Right renal cortex interstitium (tissue), 3 donors: Measurements from ENCODE around the gene ABHD16A. TPM values are rescaled to one million over a fixed set of nuclear protein-coding genes. Genes with fewer than 3 reads are reported as not detected.
A peak's percentile ranks its signal among the peaks of the same experiment; 100 is the strongest.

ENCODE experiments used
- DNase-seq, 3 donors: peaks; one replicate each; pipeline ENCODE4 v3.0.0-alpha.2; 2013; ENCODE audit warnings: low read depth in 3 of 3, low spot score in 2 of 3
- polyA plus RNA-seq, 3 donors: library from polyadenylated mRNA; unstranded; fragments of 120-200 nt; gene quantifications; one replicate each; pipeline ENCODE4 v1.2.1, GENCODE V29; 2013; ENCODE audit not compliant: insufficient read length in 3 of 3

ABHD16A gene
- polyA plus RNA-seq: 10 to 100 TPM; 54.8 to 57.3 (median 55.2) TPM

DNA sequence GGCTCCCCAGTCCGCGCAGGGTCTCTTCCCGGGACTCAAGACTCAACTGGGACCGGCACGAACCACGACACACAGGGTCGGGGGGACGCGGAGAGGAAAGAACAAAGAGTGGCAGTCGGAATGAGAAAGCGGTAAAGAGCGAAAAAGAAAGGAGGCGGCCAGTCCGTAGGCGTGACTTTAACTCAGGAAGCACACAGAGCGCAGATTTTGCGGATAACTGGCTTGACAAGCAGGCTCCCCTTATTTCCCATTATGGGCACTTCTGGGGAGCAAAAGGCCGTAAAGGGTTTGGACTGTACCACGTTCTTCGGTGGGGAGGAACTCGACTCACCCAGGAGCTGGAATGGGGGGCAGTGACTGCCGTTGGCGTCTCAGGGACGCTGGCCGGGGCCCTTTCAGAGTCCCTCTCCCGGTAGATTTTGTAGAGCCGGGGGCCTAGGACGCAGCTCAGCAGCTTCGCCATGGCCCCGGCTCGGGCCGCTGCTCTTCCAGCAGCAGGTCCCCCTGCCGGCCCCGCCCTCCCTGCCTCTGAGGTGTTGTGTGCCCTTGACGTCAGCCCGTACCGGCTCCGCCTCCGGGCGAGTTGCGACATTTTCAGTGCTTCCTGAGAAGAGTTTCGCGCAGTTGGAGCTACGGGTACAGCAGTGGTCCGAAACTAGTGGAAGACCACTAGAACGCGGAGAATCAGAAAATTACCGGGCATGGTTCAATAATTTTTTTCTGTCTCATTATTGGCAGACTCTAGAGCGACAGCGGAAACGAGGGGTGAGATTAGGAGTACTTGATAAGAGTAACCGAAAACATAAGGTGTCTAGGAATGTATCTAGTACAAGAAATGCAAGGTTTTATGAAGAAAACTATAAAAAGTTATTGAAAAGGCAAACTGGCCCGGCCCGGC lies at the start of gene ABHD16A:
TSS of gene ABHD16A (minus strand) at position 506 of the 898 bp plus-strand sequence. CDS start at position 463, 43 bp downstream.
- peak; percentile 94 to 98 (median 97) for DNase-seq

DNA sequence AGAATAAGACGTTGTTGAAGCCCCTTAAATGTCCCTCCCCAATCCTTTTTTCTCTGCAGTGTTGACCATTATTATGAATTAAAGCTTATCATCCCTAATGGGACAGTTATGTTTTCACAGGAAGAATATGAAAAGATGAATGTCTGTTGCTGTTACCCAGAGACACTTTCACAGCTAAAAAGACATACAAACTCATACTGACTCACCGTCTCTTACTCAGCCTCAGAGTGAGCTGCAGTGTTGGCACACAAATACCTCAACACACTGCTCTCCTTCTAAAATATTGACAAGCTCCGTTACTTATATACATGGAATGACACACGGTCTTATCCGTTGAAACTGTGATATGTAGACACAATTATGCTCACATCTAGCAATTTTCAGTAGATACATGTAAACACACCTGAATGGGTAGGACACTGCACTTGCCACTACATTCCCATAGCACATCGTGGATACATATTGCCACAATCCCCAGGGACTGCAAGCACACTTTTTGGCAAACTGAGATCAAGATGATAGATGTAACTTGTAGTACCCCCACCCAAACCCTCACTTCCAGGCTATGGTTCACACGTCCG lies 49.7 kb upstream of the ABHD16A start:
- DNase-seq: no peak

DNA sequence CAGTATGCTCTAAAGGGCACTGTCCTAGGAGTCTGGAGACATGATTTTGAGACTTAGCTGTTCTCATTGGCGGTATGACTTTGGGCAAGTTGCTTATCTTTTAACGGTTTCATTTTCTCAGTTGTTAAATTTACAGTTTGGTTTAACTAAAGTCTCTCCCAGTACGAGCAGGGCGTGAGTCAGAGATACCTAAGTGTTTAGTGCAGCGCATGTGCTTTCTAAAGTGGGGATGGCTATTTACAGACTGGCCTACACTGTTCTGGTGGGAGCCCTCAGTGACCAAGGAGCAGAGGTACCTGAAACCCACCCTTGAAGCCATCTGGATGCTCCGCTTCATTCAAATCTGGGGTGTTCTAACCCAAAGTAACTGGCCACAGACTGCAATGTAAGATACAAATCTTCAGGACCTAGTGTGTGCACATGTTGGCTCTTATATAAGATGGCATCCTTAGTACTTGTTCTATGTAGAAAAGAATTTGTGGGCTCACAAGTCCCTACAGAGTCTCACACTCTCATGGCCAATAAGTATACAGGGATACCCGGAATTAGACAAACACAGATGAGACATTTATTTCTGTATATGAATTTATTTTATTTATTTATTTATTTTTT lies 47.4 kb upstream of the ABHD16A start:
- no peak for DNase-seq

DNA sequence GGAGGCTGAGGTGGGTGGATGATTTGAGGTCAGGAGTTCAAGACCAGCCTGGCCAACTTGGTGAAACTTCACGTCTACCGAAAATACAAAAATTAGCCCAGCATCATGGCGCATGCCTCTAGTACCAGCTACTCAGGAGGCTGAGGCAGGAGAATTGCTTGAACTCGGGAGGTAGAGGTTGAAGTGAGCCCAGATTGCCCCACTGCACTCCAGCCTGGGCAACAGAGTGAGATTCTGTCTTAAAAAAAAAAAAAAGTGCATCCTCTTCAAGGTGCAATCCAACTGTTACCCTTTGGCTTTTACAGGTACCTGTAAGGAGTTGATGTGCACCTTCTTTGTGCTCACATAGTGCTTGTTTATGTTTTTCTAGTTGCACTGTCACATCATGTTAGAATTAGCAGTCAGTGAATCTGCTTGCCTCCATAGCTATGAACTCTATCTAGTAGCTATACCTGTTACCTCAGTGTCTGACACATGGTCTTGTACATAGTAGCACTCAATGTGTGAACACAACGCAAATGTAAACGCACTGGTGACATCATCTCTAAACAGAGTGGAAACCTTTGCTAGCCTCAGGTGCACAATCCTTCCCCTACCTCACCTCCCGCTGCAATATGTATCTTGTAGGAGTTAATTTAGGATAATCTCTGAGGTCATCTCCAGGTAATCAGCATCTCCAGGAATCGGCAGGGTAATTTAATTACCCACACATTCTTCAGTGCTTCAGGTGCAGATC lies 46.3 kb upstream of the ABHD16A start:
- no peak for DNase-seq

DNA sequence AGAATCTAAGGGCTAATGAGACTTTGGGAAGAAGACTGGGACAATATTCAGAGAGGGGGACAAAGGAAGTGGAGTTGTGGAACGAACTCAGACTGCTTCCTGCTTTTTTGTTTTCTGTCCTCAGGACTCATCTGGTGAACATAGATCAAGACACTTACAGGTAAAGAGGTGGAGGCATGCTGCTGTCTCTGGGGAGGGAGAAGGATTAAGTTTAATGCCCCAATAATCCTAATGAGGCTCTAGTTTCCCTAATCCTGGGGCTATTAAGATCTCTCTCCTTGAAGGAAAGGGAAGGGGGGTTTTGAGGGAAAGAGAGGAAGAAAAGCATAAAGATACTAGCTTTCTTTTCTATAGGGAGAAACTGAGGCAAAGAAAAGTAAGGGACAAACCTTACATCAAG lies 41.3 kb upstream of the ABHD16A start:
- DNase-seq: no peak

DNA sequence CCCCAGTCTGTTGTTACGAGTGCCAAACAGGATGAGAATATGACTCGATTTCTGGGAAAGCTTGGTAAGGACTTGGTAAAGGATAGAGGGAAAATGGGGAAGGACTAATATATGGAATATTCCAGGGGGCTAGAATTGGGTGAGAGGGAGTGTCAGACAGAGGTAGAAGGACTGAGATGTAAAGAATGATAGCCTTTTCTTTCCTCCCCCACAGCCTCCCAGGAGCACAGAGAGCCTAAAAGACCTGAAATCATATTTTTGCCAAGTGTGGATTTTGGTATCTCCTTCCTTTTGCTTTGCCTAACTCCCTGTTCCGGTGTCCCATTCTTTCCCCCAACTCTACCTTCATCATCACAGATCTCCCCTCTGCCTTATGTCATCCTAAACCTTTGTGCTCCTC lies 39.8 kb upstream of the ABHD16A start:
- no peak for DNase-seq

DNA sequence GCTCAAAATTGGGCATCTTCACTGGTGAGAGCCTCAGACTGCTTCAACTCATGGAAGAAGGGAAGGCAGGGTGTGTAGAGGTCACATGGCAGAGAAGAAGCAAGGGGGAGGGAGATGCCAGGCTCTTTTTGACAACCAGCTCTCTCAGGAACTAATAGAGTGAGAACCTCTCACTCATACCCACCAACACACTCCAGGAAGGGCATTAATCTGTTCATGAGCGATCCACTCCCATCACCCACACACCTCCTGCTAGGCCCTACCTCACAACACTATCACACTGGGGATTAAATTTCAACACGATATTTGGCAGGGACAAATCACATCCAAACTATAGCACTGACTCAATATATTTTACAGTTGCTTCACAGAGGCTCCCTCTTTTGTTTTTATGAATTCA lies 38.7 kb upstream of the ABHD16A start:
- DNase-seq: no peak

DNA sequence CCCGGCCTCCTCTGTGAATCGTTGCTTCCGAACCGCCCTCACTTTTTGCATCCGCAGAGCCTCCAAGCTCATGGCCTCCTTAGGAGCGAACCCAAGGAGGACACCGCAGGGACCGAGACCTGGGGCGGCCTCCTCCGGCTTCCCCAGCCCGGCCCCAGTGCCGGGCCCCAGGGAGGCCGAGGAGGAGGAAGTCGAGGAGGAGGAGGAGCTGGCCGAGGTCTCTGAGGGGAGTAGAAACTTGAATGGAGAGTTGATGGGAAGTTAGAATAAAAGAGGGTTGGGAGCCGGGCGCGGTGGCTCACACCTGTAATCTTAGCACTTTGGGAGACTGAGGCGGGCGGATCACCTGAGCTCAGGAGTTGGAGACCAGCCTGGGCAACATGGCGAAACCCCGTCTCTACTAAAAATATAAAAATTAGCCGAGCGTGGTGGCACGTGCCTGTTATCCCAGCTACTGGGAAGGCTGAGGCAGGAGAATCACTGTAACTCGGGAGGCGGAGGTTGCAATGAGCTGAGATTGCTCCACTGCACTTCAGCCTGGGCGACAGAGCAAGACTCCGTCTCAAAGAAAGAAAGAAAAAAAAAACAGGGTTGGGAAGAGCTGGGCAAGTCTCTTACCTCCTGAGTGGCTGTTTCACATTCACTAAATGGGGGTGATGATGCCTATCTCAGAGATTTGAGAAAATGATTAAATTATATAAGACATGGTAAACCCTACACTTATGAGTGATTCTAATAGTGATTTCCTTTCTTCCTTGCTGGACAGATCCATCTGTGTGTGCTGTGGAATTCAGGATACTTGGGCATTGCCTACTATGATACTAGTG lies 37.5 kb upstream of the ABHD16A start:
- peak in 1 of 3 donors; percentile 44 for DNase-seq

DNA sequence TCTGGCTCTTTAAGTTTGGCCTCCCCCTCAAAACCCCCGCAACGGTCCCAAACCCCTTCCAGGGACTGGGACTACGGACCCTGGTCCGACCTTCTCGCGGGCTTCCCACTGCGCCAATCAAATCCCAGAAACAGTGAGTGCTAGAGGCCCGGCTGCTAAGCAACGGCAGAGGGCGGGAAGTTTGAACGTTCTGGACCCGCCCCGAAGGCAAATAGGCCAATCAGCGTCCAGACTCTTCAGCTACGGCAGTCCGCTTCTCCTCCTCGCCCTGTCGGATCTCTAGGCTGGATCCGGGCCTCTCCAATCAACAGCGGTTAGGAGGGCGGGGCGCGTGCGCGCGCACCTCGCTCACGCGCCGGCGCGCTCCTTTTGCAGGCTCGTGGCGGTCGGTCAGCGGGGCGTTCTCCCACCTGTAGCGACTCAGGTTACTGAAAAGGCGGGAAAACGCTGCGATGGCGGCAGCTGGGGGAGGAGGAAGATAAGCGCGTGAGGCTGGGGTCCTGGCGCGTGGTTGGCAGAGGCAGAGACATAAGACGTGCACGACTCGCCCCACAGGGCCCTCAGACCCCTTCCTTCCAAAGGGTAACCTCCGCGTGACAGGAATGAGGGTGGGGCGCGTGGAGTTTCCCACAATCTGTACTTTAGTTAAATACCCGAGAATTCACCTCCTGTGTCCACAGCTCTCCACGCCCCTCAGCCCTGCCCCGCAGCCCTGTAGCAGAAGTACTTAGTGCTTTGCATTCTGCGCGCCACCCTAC lies 36.7 kb upstream of the ABHD16A start, which contains the start of gene MSH5:
TSS of gene MSH5 (plus strand) at position 367 of the 758 bp plus-strand sequence. CDS start 462 bp downstream, outside the sequence.
- peak; percentile 97 to 100 (median 99) for DNase-seq

DNA sequence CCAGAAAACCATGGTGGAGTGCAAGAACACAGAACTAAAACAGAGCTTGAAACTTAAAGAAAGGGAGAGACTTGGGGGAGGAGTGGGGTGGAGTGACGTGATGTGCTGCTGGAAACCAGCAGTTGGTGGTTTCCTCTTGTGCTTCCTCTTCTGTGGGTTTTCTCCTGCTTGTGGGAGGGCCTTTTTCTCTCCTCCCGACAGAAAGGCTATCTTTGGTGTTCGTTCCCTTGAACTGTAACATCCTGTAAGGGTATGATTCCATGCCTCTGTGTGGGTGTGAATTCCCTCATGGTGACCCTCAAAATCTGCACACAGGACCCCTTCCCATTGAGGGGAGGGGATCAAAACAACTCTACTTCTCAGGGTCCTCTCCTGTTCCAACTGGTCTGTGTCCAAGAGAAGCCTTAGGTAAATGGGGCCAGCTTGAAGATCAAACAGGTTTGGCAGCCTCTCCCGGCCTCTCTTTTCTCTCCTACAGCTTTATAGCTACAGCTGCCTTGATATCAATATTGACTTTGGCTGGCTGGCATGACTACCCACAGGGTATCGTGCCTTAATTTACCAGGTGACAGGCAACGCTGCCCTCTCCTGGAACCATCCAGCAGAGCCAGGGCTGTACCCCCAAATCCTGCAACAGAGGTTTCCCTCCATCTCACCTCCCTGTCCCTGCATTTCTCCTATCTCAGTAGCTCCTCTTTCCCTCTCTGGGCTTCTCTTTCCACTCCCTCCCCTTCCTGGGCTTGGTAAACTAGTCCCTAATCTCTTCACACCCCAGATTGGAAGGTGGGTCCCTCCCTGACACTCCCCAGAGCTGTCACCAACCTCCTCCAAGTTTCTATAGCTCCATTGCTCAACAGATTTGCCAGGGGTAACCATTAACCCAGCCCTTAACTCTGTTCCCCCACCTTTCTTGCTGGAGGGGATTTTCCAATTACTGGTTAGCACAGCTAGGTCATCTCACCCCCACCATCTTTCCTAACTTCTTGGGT lies 35.2 kb upstream of the ABHD16A start:
- DNase-seq: peak in 2 of 3 donors; percentile 45 to 74

DNA sequence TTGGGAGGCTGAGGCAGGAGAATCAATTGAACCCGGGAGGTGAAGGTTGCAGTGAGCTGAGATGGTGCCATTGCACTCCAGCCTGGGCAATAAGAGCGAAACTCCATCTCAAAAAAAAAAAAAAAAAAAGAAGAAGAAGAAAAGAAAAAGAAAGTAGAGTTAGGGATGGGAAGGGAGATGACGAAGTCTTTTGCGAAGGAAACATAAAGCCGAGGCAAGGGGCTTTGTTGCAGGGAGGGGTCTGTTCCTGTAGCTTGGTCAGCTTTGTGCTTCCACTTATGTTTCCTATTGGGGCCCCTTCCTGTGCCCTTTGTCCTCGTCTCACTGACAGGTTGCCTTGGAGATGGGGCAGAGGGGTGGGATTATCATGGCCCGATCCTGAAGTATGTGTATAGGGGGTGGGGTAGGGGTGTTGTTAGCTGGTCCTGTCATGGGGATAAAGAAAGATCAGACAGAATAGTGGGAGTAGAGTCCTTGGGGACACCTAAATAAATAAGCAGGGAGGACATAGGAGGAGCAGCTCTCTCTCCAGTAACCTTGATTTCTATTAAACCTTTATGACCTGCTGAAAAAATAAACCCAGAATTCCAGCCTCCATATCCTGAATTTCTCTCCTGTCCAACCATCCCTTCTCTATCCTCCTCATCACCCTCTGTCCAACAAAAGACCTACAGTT lies 34.3 kb upstream of the ABHD16A start:
- peak in 2 of 3 donors; percentile 54 to 61 for DNase-seq

DNA sequence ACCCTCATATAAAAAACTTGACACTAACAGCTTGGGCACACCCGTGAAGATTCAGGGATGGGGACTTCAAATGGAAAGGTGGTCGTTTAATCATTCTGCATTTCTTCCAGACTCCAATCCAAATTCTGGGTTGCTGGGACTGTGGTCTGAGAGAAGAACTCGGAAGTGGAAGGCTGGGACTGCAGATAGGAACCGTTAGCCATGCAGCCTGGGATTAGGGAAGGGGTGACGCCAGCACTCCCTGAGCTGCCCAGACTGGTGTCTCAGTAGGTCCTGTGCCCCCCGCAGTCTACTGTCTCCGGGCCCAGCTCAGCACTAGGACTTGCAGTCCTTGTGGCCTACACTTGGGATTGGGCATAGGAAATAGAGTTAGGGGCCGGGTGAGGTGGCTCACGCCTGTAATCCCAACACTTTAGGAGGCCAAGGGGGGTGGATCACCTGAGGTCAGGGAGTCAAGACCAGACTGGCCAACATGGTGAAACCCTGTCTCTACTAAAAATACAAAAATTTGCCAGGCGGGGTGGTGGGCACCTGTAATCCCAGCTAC lies 33.7 kb upstream of the ABHD16A start:
- no peak for DNase-seq

DNA sequence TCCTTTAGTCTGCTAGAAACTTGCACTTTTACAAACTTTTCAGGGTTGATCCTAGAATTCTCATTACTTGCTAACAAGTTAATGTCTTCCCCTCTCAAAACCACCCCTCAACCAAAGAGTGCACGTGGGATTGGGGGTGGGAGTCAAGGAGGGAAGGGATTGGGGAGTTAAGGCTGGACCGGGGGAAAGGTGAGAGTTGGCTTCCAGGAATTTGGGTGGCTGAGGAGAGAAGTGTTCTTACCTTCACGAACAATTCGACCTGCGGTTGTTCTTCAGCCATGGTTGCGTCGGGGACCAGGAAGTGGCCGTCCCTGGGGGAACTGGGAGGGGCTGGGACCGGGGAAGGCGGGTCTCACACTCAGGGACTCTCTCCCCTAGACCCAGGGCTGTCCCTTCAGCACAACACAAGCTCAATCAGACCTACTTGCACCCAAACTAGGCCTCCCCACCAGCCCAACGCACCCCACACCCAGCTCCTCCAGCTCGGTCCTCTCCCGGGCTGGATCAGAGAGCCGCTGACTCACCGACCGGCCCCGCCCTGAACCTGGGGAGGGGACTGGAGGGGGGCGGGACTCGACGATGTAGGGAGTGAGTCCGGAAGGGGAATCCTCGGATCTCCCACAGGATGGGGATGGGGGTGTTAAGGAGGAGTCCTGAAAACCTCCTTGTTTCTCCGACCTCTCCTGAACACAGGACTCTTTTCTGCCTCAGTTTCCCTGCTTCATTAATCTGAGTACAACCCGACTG lies 33.1 kb upstream of the ABHD16A start, which contains the start of gene CLIC1:
TSS of gene CLIC1 (minus strand) at position 510 of the 747 bp plus-strand sequence. CDS start at position 280, 230 bp downstream.
- peak in 2 of 3 donors; percentile 60 to 73 for DNase-seq

DNA sequence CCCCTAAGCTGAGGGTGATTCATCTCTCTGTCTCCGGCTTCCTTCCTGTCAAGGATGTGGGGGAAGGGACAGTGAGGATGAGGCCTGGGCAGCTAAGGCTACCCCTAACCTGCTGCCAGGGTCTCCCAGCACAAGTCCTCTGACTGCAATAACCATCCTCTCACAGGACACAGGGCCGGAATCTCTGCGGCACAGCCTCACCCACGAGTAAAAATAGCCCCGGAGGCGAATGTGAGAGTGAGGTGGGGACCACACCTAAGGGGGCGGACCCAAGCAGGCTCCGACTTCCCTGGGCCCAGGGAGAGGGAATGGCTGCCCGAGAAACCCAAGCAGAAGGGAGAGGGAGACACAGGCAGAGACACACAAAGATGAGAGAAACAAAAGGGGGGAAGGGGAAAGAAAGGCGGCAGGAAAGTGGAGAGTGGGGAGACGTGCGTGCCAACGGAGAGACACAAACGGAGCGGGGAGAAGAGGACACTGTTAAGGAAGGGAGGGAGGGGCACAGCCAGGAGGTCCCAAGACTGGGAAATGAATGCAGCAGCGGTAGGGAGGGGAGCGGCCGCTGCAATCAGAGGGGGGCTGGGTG lies 31.8 kb upstream of the ABHD16A start:
- DNase-seq: no peak

DNA sequence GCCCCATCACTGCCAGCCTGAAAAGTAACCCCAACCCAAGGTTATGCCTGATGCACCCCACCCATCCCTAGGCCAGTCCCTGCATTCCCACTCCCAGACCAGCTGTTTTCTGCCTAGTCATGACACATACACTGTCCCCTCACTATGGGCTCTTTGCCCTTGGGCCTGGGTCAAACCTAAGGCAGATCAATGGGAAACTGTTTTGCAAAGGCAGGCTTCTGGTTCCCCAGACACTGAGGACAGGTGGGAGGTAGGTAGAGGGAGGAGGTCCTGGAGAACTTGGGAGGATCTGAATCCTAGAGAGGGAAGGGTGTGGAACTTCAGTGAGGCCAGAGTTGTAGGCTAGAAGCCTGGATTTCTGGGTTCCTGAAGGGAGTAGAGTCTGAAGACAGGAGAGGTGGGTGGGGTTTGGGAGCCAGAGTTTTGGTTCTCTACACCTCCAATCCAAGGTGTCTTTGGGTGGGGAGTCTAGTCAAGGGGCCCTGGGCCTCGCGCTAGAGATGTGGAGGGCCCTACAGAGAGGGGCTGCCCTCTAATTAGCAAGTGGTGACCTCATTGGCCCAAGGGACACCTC lies 31.2 kb upstream of the ABHD16A start:
- DNase-seq: no peak
